ENCODE measurements around the gene CLSTN3.

The CLSTN3 gene

GRCh38 chr12:7129287-7129871 is 792 bp upstream of the CLSTN3 start:
- H3K9me3 Mint-ChIP-seq: no peaks in the 10 kb centered on the region
- peak overlapping the region; percentile 52 for H3K27ac Mint-ChIP-seq
- H3K4me3 Mint-ChIP-seq: peak overlapping the region; percentile 96
- no peaks in the 10 kb centered on the region for H3K27me3 Mint-ChIP-seq
- no peaks in the 10 kb centered on the region for H3K36me3 Mint-ChIP-seq
- peaks cover 36% of the 10 kb centered on the region for H3K4me1 Mint-ChIP-seq

GRCh38 chr12:7130701-7131501 is 730 bp downstream of the CLSTN3 start:
- H3K27me3 Mint-ChIP-seq: no peaks in the 10 kb centered on the region
- peaks cover 2% of the 10 kb centered on the region for H3K36me3 Mint-ChIP-seq
- H3K4me1 Mint-ChIP-seq: peaks cover 36% of the 10 kb centered on the region
- H3K9me3 Mint-ChIP-seq: no peaks in the 10 kb centered on the region
- peak overlapping the region; percentile 84 for H3K27ac Mint-ChIP-seq
- H3K4me3 Mint-ChIP-seq: peak overlapping the region; percentile 96

DNA sequence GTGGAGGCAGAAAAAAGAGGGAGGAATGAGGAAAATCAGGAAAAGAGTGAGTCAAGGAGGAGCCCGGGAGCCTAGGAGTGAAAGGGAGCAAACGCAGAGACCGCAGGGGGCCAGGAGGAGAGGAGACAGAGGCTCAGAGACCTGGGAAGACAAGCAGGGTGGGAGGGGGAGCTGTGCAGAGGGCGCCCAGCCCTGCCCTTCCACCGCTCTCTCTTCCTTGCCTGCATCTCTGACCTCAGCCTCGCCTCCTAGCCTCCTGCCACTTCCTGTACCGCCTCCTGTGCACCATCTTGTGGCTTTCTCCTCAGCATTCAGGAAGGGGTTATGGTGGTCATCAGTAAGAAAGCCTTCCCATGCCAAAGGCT is 1.3 kb downstream of the CLSTN3 start:
- H3K4me3 Mint-ChIP-seq: peak overlapping the region; percentile 96
- H3K36me3 Mint-ChIP-seq: peaks cover 2% of the 10 kb centered on the region
- no peak overlapping the region for H3K27ac Mint-ChIP-seq
- no peaks in the 10 kb centered on the region for H3K9me3 Mint-ChIP-seq
- H3K4me1 Mint-ChIP-seq: peaks cover 36% of the 10 kb centered on the region
- H3K27me3 Mint-ChIP-seq: no peaks in the 10 kb centered on the region

DNA sequence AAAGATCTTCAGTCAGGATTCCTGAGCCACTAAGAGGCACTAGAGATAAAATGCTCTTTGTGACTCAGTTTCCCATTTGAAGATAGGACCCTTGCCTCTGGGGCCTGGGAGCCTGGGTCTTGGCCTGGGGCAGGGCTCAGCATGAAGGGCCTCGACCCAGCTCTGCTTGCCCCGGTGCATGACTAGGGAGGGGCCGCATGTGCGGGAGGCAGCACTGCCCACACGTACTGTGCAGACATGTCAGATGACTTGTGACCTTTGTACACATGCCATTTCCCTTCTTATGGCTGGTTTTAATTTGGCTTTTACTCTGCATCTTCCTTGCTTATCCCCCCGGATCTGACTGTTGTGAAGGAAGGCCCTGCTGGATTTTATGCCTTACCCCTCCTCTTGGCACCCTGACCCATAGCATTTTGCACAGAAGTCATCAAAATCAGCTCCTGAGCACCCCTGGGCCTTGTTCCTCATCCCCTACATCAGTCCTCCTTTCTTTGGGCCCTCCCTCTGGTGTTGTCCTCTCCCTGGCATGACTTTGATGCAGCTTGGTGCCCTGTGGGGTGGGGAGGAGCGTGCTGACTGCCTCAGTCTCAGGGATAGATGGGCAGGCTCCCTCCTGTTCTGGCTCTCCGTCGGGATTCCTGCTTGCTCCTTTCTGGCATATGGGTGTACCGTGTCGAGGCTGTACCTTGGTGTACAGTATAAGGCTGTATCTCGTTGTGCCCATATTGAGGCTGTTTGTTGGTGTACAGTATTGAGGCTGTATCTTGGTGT is 4.4 kb downstream of the CLSTN3 start:
- H3K4me3 Mint-ChIP-seq: no peak overlapping the region
- H3K9me3 Mint-ChIP-seq: no peaks in the 10 kb centered on the region
- H3K27ac Mint-ChIP-seq: no peak overlapping the region
- peaks cover 22% of the 10 kb centered on the region for H3K4me1 Mint-ChIP-seq
- H3K36me3 Mint-ChIP-seq: peaks cover 8% of the 10 kb centered on the region
- H3K27me3 Mint-ChIP-seq: no peaks in the 10 kb centered on the region

GRCh38 chr12:7136071-7136470 is 5.9 kb downstream of the CLSTN3 start:
- peaks cover 8% of the 10 kb centered on the region for H3K36me3 Mint-ChIP-seq
- H3K27me3 Mint-ChIP-seq: no peaks in the 10 kb centered on the region
- H3K4me1 Mint-ChIP-seq: peaks cover 16% of the 10 kb centered on the region
- no peak overlapping the region for H3K4me3 Mint-ChIP-seq
- no peak overlapping the region for H3K27ac Mint-ChIP-seq
- no peaks in the 10 kb centered on the region for H3K9me3 Mint-ChIP-seq

- Mint-ChIP-seq H3K4me1 (peaks cover 10% of the 10 kb centered on the region), H3K27ac (no peak overlapping the region), H3K4me3 (no peak overlapping the region), H3K9me3 (no peaks in the 10 kb centered on the region), H3K27me3 (no peaks in the 10 kb centered on the region), H3K36me3 (peaks cover 8% of the 10 kb centered on the region)
Observed at GRCh38 chr12:7136676-7137075, 6.5 kb downstream of the CLSTN3 start.

GRCh38 chr12:7137908-7138307 is 7.7 kb downstream of the CLSTN3 start:
- H3K36me3 Mint-ChIP-seq: peaks cover 8% of the 10 kb centered on the region
- no peaks in the 10 kb centered on the region for H3K9me3 Mint-ChIP-seq
- no peak overlapping the region for H3K4me3 Mint-ChIP-seq
- no peak overlapping the region for H3K27ac Mint-ChIP-seq
- H3K4me1 Mint-ChIP-seq: peaks cover 6% of the 10 kb centered on the region
- no peaks in the 10 kb centered on the region for H3K27me3 Mint-ChIP-seq

DNA sequence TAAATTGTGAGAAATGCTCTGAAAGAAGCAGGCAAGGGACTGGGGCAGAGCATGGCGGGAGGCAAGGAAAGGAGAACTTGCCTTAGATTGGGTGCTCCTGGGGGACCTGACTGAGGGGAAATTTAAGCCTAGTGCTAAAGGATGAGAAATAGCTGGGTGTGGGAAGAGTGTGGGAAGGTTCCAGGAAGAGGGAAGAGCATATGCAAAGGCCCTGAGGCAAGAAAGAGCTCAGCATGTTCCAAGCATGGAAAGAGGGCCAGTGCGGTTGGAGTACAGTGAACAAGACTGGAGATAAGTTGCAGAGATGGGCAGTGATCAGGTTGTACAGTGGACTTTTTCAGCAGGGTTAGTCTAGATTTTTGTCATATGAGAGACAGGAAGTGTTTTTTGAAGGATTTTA is 9.0 kb downstream of the CLSTN3 start:
- H3K36me3 Mint-ChIP-seq: peaks cover 8% of the 10 kb centered on the region
- H3K4me1 Mint-ChIP-seq: peaks cover 6% of the 10 kb centered on the region
- no peaks in the 10 kb centered on the region for H3K27me3 Mint-ChIP-seq
- no peaks in the 10 kb centered on the region for H3K9me3 Mint-ChIP-seq
- H3K27ac Mint-ChIP-seq: no peak overlapping the region
- H3K4me3 Mint-ChIP-seq: no peak overlapping the region

GRCh38 chr12:7141351-7142005 is 11.3 kb downstream of the CLSTN3 start:
- H3K4me3 Mint-ChIP-seq: no peak overlapping the region
- peaks cover 6% of the 10 kb centered on the region for H3K4me1 Mint-ChIP-seq
- peaks cover 8% of the 10 kb centered on the region for H3K36me3 Mint-ChIP-seq
- H3K27me3 Mint-ChIP-seq: no peaks in the 10 kb centered on the region
- H3K27ac Mint-ChIP-seq: no peak overlapping the region
- H3K9me3 Mint-ChIP-seq: no peaks in the 10 kb centered on the region

- H3K27ac Mint-ChIP-seq: no peak overlapping the region
- no peaks in the 10 kb centered on the region for H3K9me3 Mint-ChIP-seq
- H3K4me1 Mint-ChIP-seq: peaks cover 6% of the 10 kb centered on the region
- peaks cover 8% of the 10 kb centered on the region for H3K36me3 Mint-ChIP-seq
- H3K4me3 Mint-ChIP-seq: no peak overlapping the region
- no peaks in the 10 kb centered on the region for H3K27me3 Mint-ChIP-seq
Observed at GRCh38 chr12:7142056-7142644, 12.0 kb downstream of the CLSTN3 start.

DNA sequence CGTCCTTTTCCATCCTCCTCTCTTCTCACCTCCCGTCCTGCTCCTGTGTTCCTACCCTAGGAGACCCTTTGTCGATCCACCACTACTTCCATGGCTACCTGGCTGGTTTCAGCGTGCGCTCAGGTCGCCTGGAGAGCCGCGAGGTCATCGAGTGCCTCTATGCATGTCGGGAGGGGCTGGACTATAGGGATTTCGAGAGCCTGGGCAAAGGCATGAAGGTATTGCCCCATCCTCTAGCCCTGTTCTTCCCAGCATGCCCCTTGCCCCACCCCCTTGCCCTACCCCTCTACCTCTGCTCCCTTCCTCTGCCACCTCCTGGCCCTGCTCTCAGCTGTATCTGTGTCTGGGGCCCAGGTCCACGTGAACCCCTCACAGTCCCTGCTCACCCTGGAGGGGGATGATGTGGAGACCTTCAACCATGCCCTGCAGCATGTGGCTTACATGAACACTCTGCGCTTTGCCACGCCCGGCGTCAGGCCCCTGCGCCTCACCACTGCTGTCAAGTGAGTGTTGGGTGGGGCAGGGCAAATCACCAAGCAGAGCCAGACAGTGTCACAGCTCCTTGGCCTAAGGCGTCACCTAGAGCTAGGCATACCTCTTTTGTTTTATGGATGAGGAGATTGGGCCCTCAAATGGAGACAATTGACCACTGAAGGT is 12.8 kb downstream of the CLSTN3 start:
- Mint-ChIP-seq H3K27me3 (no peaks in the 10 kb centered on the region), H3K4me1 (peaks cover 6% of the 10 kb centered on the region), H3K27ac (peak overlapping the region; percentile 38), H3K4me3 (no peak overlapping the region), H3K9me3 (no peaks in the 10 kb centered on the region), H3K36me3 (peaks cover 8% of the 10 kb centered on the region)

GRCh38 chr12:7143564-7143963 is 13.4 kb downstream of the CLSTN3 start:
- Mint-ChIP-seq H3K27me3 (no peaks in the 10 kb centered on the region), H3K9me3 (no peaks in the 10 kb centered on the region), H3K27ac (no peak overlapping the region), H3K4me1 (peaks cover 6% of the 10 kb centered on the region), H3K36me3 (peaks cover 8% of the 10 kb centered on the region), H3K4me3 (no peak overlapping the region)

DNA sequence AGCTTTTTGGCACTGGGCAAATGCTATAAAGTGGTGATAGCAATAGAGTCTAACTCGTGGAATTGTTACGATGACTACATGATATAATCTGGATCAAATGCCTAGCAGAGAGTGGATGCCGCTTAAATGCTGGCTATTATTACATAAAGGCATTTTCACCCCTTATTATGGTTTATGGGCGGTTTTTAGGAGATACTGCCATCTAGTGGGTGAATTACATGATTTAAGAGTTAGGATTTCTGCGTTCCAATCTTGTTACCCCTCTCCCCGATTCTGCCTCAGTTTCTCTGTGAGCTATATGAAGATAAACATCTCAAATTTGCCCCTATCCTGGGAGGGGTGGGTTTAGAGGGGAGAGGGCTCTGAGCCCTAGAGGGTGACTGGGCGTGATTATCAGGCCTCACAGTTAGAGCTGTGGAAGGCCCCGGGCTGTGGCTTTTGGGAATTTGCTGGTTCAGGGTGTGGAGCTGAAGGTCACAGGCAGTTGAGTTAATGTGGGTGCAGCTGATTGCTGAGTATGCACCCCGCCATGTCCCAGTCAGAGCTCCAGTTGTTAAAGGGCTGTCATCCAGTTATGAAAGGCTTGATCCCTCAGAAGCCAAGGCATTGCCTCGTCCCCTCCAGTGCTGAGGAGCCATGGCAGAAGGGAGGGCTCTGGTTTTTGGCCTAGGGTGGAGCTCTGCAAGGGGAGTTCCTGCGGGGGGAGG is 14.4 kb downstream of the CLSTN3 start:
- H3K27ac Mint-ChIP-seq: no peak overlapping the region
- no peaks in the 10 kb centered on the region for H3K27me3 Mint-ChIP-seq
- no peak overlapping the region for H3K4me3 Mint-ChIP-seq
- H3K36me3 Mint-ChIP-seq: peaks cover 3% of the 10 kb centered on the region
- H3K9me3 Mint-ChIP-seq: no peaks in the 10 kb centered on the region
- peaks cover 6% of the 10 kb centered on the region for H3K4me1 Mint-ChIP-seq

- H3K9me3 Mint-ChIP-seq: no peaks in the 10 kb centered on the region
- peaks cover 6% of the 10 kb centered on the region for H3K4me1 Mint-ChIP-seq
- peaks cover 8% of the 10 kb centered on the region for H3K36me3 Mint-ChIP-seq
- H3K4me3 Mint-ChIP-seq: no peak overlapping the region
- H3K27me3 Mint-ChIP-seq: no peaks in the 10 kb centered on the region
- no peak overlapping the region for H3K27ac Mint-ChIP-seq
Observed at GRCh38 chr12:7145671-7146070, 15.5 kb downstream of the CLSTN3 start.

All from activated naive CD4-positive, alpha-beta T cell treated with anti-CD3 and anti-CD28 coated beads, Interleukin-2, amount 50 U/mL, for 24 hours (primary cell).